M059J (cell line): ENCODE data around the gene SHB. TPM values are rescaled to one million over a fixed set of nuclear protein-coding genes. Genes with fewer than 3 reads are reported as not detected.

Experiments
- DNase-seq: peaks from one replicate; pipeline ENCODE4 v3.0.0-alpha.2; 2012; ENCODE audit warnings: low read depth
- total RNA-seq: library from RNA; depleted of rRNA; stranded (reverse); fragments of >200 nt; shearing (Covaris generic); gene quantifications from 2 replicates; pipeline ENCODE4 v1.2.3, GENCODE V29; 2014

SHB gene
- total RNA-seq, 1 experiment from 2014 or later, result 25.6 TPM

GRCh38 chr9:37969558-37970300, 99.3 kb downstream of the SHB start:
- DNase-seq, result no peak

DNA sequence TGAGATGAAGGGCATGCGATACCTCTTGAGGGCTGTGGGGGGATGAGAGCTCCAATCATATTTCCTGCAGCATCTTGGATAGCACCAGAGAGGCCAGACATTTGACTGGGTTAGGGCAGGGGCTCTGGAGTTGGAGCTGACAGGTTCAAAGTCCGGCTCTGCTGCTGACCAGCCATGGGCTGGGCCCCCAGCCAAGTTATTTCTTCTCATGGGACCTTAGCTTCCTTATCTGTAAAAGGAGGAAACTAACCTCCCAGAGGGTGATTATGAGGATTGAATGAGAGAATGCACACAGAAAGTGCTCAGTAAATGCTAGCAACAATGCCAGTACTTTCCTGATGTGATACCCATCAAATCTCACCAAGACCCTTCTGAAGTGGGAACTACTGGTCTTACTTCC, 99.9 kb downstream of the SHB start:
- peak; percentile 58 for DNase-seq

GRCh38 chr9:37968228-37968701, 100.8 kb downstream of the SHB start:
- DNase-seq, result peak; percentile 61

DNA sequence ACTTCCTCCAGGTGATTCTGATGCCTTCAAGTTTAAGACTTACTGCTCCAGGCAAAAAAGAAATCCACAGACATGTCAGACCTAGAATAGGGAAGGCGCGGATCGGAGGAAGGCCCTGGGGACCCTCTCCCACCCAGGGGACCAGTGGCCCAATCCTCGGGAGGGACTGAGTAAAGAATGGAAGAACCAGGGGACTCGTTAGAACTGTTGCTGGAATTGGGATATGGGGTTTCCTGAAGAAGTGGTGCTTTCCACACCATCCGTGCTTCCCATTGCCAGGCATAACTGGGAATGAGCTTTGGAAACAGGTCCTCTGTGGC, 101.3 kb downstream of the SHB start:
- DNase-seq, result no peak

GRCh38 chr9:37967014-37967760, 101.8 kb downstream of the SHB start:
- DNase-seq, result no peak

DNA sequence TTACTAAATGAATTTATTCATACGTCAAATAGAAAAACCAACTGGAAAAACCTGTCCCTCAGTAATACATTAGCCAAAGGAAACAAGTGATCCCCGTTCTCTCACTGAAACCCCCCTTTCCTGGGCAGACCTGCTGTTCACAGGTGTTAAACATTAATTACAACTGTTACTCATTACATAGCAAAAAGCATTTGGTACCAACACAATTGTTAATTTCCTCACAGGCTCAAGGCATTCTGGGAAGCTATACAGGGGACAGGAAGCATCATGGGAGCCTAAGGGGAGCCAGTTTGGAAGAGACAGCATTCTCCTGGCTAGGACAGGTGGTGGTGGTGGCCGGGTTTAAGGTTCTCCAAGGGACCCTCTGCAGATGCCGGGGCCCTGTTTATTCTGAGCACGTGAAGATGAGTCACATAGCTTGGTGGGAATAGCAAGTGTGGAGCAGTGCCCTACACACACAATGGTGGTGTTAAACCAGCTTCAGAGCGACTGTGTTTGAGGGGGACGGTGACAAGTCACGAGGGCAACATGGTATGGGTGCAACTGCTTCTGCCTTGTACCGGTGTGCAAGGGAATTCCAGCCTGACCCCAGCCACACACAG, 102.5 kb downstream of the SHB start:
- DNase-seq, result peak; percentile 30

- peak; percentile 61 for DNase-seq
These were observed 103.2 kb downstream of the SHB start for GRCh38 chr9:37965676-37966345.

DNA sequence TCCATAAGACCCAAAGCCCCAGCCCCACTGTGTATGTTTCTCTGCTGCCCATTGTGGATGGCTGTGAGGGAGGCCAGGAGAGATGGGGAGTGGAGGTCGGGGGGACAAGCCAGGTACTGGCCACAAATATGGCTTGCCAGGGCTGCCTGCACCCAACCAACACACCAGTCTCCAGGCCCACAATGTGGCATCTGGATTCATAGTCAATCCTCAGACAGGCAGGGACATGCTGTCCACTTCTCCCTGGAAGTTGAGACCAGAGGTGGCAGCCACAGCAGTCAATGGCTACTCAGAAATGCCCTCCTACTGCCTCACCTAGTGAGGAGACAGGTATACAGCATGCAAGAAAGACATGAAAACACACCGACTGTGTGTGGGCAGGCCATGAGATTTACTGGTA, 103.9 kb downstream of the SHB start:
- no peak for DNase-seq

DNA sequence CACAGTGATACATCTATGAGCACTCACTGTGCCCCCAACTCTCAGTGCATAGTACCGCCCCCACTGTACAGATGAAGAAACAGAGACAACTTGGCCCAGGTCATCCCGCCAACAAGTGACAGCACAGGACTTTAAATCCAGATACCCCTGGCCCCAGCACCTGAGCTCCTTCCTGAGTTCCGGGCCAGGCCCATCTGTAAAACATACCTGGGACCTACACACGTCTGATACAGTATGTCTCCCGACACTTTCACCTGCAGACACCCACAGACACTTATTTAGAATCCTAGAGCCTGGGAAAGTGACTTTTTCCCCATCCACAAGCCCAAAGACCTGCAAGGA, 104.3 kb downstream of the SHB start:
- DNase-seq, result no peak

DNA sequence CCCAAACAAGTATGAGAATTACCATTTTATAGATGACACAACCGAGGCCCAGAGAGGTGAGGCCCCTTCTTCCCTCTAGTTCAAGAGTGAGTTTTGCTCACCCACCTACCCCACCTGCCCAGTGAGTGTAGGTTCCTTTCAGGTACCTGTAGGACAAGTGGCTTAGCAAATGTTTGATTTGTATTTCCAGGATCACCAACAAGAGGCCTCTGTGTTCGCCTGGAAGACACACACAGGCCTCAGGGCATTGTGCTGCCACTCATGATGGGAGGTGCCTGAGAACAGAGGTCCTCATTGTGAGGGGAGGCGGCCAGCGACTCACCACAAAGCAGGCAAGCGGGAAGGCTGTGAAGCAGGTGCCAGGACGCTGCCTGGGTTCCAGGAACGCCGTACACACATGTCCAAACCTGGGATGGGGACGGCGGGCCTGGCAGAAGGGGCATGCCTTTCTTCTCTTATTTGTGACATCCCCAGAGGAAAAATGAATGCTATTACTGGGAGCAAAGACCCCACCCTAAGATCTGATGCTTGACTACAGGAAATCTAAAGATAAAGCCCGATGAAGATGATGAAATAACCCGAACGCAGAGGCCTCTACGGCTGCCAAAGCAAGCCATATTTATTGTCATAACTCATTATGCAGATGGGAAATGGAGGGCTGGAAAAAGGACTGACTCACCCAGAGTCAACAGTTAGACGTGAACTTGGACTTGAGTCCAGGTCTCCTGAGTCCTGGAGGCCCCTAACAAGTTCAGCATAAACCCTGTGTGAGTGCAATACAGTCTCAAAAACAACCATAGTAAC, 104.9 kb downstream of the SHB start:
- DNase-seq, result peak; percentile 90

GRCh38 chr9:37961351-37961750, 107.7 kb downstream of the SHB start:
- DNase-seq, result no peak

DNA sequence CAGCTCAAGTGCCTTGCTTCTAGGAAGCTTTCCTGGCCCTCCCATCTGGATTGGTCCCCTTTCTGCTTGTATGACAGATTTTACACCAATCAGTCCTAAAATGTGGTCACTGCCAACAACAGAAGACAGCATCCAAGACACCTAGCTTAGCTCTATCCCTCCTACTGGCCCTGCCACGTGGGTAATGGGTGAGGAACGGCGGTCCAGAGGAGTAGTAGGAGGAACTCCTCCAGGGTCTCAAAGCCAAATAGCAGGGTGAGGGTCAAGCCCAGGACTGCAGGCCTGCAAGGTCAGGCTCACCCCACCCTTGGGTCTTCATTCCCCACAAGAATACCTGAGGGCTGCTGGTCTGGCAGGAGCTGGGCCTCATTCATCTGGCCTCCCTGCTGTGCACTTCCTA, 108.4 kb downstream of the SHB start:
- no peak for DNase-seq

- DNase-seq, result no peak
These were observed 109.1 kb downstream of the SHB start for GRCh38 chr9:37959976-37960375.

DNA sequence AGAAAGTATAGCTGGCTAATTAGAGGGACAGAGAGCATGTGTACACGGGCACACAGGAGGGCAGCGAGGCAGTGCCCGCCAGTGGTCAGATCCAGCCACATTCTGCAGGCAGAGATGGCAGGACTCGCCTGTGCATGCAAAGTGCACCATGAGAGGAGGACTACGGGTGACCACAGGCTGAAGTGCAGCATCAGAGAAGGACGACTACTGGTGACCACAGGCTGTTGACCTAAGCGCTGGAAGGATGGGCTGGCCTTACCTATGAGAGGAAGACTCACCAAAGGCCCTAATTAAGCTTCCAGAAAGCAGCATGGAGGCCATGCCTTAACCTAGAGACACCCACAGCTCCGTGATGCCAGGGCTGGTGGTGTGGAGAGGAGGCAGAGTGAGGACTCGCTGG, 110.9 kb downstream of the SHB start:
- no peak for DNase-seq

GRCh38 chr9:37957664-37957953, 111.4 kb downstream of the SHB start:
- no peak for DNase-seq

DNA sequence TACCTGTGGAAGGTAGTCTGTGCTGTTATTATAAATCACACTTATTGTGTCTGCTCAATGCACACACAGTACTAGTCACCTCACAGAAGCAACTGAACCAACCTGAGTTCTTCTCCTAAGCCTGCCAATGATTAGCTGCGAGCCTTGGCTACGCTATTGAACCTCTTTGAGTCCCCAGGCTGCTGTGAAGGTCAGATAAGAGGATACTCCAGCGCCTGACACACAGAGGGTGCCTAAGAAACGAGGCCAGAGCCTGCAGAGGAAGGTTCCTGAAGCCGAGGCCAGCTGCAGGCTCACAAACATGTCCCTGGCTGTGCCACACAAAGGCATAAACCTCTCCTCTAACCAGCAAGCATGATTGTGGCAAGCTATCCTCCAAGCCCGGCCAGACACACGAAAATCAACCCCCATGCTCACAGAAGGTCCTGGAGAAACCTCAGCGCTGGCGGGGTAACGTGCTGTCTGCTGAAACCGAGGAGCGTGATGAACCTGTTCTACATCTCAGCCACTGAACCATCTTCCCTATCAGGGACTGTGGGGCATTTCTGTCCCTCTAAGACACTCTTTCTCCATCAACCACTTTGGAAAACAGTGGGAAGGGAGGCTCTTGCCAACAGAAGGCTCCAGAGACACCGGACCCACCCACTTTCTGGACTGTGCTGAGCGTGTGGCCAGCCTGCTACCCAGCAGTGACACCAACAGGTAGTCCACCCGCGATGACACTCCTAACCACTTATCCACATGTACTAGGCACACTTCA, 111.9 kb downstream of the SHB start:
- DNase-seq, result no peak

GRCh38 chr9:37956423-37956820, 112.6 kb downstream of the SHB start:
- DNase-seq, result no peak

GRCh38 chr9:37955781-37956422, 113.1 kb downstream of the SHB start:
- DNase-seq, result no peak

DNA sequence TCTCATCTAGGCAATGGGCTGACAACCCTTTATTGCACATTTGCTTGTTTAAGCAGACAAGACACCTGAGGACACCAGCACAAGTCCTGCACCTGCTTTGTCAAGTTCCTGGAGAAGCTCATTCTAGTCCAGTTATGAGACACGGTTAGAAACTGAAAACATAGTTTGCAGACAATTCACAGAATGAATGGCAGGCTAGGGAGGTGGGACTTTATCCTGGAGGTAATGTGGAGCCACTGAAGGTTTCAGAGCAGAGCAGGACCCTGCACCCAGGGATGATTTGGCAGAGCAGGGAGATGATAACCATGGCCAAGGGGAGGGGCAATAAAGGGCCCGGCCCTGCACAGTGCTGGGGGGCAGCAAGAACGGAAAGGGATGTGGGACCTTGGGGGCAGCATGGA, 114.4 kb downstream of the SHB start:
- no peak for DNase-seq

DNA sequence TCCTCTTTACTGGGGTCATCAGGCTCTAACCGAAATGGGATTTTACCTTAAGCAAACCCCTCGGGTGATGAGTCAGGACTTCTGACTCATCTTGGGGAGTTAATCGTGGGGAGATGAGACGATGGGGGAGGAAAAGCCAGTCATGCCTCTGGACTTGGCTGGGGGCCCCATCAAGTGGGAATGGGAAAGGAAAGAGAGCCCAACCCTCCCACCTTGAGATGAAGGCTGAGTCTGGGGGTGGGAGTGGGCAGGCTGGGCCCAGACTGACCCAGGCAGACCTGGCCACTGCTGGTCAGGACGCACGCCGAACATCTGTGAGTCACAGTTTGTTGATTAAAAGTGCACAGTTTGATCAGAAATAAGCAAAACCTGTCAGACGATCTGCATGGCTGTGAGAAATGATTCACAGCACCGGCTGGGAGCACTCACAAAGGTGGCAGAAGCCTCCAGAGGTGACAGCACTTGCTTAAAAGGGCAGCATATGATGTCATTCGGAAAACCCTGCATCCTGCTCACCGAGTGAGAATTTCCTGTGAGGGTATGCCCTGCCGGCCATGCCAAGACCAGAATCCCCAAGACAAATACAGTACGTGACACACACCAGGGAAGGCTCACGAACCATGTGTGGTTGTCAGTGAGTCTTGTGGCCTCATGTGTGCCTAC, 115.1 kb downstream of the SHB start:
- peak; percentile 100 for DNase-seq
